Peyer's patch (tissue), 4 donors: ENCODE measurements around the gene NCOA3.

Experiments used
- CTCF ChIP-seq, 6 experiments: fragments of 450-650 bp in 4 of 6; fragments of 200-600 bp in 2 of 6; sonication (generic) in 1 of 6; IDR thresholded peaks; one replicate each; pipeline ENCODE4 v1.5.1; 2017 to 2019; ENCODE audit warnings: antibody characterized with exemption in 6 of 6, mild to moderate bottlenecking in 3 of 6, moderate library complexity in 1 of 6
- POLR2A ChIP-seq, 2 donors: fragments of 450-650 bp; IDR thresholded peaks; one replicate each; pipeline ENCODE4 v1.5.1; 2017; ENCODE audit warnings: antibody characterized with exemption in 2 of 2, mild to moderate bottlenecking in 2 of 2, moderate library complexity in 2 of 2

GRCh38 chr20:47531458-47531857 is 29.8 kb downstream of the NCOA3 start:
- TF ChIP-seq CTCF (IDR thresholded peaks at IDR 0.05), result no peak
- no peak for TF ChIP-seq POLR2A (IDR thresholded peaks at IDR 0.05)
